GM19328 (cell line): ENCODE results near the gene DYNC1I1.

Experiments
- ATAC-seq: cut with Tn5 transposase; IDR thresholded peaks from one replicate; pipeline ENCODE4 v1.9.1; 2021; ENCODE audit warnings: mild to moderate bottlenecking, moderate library complexity; ENCODE audit not compliant: unreplicated experiment

Gene DYNC1I1

DNA sequence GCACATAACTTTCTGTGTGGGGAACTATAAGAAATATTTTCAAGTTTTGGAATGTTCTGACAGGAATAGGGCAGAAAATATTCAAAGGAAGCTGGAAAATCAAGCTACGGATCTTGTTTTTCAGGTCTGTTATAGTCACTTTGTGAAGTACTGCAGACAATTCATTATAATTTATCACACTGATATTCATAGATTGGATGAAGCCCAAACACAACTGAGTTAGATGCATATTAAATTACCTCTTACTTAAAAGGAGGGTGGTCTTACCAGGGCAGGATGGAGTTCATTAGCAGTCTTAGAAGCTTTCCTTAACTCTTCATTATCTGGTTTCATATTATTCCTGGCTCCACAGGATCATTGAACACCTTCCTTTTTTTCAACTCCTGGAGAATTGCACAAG is 242.3 kb downstream of the DYNC1I1 start:
- ATAC-seq, result no peak

DNA sequence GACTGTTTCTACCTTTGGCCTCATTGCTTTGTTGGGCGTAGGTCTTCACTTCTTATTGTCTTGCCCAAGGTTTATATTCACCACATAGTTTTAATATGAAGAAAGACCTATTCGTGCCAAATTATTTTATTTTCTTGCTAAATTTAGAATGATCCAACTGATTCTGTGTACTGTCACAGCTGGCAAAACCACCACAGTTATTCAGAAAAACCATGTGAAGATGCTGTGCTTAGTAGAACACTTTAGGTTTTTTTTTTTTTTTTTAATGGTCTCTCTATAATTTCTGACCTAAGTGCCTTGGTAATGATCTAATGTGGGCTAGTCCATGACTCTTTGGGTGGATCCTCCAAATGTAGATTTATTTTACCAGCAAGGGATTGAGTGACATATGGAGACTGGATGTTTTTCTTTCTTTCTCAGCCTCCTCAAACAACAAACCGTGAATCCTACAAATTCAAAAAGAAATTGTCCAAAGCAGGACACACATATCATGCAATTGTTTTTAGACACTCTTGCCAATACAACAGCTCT is 243.8 kb downstream of the DYNC1I1 start:
- no peak for ATAC-seq

DNA sequence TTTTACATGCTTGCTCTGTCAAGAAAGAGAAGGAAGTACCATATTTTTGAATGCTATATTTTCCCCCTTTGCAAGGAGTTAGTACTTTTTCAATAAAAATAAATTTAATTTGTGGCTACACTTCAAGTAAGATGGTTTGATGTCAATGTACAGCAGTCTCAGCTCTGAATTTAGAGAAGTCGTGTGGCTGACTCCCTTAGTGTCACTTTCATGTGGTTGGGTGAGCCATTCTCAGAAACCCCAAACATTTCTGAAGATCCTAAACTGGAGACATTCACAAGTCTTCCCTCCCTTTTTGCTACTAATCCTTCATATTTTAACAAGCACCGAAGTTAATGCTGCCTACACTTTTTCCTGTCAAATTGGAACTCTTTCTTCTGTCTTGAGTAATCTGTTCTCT is 244.4 kb downstream of the DYNC1I1 start:
- no peak for ATAC-seq

DNA sequence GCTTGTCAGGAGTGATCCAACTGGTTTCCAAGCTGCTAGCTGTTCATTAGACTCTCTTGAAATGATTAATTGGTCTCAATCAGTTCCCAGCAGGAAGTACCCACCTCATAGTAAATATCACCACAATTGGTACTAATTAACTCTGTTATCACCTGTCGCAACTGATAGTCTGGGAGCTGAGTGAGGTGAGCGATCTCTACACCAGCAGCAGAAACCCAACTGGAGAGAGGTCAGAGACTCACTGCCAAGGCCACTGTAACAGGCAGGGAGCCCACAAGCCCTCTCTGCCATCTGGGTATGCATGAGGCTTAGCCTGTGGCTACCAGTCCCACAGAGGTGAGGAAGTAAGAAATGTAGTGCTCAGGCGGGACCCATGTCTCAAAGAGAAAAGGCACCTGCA is 245.5 kb downstream of the DYNC1I1 start:
- ATAC-seq, result no peak

GRCh38 chr7:96021568-96021967 is 249.2 kb downstream of the DYNC1I1 start:
- ATAC-seq, result no peak

- no peak for ATAC-seq
These were observed 251.0 kb downstream of the DYNC1I1 start for GRCh38 chr7:96023387-96023786.

GRCh38 chr7:96026010-96026409 is 253.7 kb downstream of the DYNC1I1 start:
- no peak for ATAC-seq

- ATAC-seq, result no peak
These were observed 254.3 kb downstream of the DYNC1I1 start for GRCh38 chr7:96026611-96027010.

- no peak for ATAC-seq
These were observed 256.4 kb downstream of the DYNC1I1 start for GRCh38 chr7:96028729-96029128.

DNA sequence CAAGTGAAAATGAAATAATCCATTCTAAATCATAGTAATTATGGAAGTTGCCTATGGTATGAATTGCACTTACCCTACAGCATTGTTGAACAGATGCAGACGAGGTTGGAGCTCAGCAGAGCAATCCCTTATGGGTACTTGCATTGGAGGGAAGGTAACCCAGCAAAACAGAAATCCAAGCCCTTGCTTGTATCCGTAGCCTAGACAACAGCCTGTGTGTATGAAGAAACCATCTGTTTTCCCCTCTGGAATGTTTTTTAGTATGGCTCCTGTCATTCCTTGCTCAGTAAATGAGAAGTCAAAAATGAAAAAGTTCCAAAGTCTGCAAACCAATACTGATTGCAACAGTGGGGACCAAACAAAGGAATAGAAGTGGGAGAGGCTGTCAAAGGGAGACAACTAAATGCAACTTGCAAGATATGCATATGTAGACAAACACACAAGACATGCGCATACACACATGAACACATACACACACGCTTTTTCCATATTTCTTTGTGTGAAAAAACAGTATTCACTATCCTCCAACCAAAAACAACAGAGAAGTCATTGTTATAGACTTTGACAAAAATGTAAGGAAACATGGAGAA is 260.8 kb downstream of the DYNC1I1 start:
- ATAC-seq, result no peak

GRCh38 chr7:96034940-96035727 is 262.8 kb downstream of the DYNC1I1 start:
- no peak for ATAC-seq

- ATAC-seq, result no peak
These were observed 268.0 kb downstream of the DYNC1I1 start for GRCh38 chr7:96040250-96040772.

DNA sequence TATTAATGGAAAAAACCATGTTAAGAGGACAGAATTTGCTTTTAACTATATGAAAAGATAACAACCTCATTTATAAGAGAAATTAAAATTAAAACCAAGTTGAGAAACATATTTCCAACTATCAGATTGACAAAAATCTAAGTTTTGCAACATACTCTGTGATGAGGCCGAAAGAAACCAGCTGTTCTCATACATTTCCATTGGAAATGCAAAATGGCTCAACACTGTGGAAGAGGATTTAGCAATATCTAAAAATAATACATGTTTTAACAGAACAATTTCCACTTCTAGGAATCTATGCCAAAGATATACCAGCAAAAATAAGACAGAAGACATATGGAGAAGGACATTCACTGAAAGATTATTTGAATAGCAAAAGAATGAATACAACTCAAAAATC is 268.8 kb downstream of the DYNC1I1 start:
- no peak for ATAC-seq

DNA sequence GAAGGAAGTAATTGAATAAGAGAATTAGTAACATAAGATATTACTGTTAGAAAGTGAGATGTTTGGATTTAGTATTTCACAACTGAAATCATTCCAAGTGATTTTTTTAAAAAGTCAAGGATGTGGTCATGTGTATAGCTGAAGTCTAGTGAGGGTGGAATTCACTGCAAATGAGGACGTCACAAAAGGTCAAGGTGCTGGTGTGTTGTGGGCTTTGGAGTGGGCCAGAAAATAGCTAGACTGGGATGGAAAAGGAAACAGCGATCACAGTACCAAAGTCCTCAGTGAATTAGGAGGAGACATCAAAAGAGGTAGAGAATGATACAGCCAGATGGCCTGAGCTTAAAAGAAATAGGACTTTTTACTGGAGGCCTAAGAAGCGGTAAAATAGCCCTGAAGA is 272.8 kb downstream of the DYNC1I1 start:
- no peak for ATAC-seq

GRCh38 chr7:96045919-96046318 is 273.6 kb downstream of the DYNC1I1 start:
- no peak for ATAC-seq

DNA sequence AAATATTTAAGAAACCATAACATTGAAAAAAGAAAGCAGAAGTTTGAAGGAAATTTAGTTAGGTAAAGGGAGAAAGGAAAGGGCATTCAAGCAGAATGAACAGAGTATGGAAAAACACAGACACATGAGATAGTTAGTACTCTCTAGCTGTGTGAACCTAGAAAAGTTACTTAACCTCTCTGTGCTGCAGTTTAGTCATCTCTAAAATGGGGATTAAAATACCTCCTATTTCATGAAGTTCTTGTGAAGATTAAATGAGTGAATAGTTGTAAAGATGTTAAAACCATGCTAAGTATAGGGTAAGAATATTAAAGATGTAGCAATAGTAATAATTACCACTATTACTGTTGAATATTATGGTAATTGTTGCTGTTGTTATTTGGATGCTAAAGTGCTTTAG is 279.9 kb downstream of the DYNC1I1 start:
- ATAC-seq, result no peak

GRCh38 chr7:96052860-96053470 is 280.6 kb downstream of the DYNC1I1 start:
- ATAC-seq, result no peak

GRCh38 chr7:96055717-96056116 is 283.4 kb downstream of the DYNC1I1 start:
- no peak for ATAC-seq

- ATAC-seq, result no peak
These were observed 286.7 kb downstream of the DYNC1I1 start for GRCh38 chr7:96059075-96059474.

DNA sequence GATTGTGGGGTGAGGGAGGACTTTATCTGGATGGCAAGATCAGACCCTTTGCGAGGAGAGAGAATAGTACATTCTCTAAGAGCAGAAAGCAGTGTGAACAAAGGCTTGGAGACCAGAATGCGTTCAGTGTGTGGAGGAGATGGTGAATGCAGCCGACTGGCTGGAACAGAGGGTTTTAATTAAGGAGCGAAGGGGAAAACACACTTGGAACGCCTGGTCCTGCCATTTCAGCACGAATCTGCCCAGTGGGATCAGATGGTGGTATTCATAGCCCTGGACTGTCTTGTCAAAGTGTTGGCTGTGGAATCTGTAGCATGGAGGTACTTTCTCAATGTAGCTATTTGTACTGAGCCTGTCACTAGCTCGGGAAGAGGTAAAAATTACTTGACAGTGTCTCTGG is 288.7 kb downstream of the DYNC1I1 start:
- ATAC-seq, result no peak

- ATAC-seq, result no peak
These were observed 289.5 kb downstream of the DYNC1I1 start for GRCh38 chr7:96061844-96062243.

DNA sequence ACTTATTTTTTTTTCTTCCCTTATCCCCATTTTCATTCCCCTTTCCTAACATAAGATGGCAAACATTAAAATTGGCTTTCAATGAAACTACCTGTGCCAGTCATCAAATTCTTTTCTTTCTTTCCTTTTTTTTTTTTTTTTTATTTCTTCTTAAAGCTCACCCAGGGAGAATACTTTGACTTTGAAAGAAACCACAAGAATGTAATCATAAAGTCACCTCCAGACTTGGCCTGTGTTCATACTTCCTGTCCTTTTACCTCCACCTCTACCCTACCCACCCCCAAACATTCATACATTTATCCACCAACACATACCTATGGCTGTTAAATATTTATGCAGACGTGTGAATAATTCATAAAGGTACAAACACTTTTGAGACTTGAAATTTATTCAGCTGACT is 295.0 kb downstream of the DYNC1I1 start:
- no peak for ATAC-seq
